ENCODE results near the gene FAM221B.

DNA sequence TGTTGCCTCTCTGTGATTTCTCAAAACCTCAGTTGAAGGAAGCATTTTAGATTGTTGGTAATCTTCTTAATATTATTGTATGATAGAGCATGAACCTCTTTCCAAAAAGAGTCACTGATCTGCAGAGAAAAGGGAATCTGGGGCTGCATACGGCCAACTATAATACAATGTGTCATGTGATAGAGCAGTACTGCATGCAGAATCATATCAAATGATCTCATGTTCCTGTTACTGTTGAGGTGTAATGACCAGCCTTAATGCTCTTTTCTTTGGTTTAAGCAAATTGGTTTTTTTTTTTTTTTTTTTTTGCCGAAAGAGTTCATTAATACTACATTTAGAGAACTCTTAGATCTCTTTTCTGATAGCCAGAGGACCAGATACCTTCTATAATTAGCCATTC is 61.5 kb downstream of the FAM221B start:
- TF ChIP-seq, protein P1, sequence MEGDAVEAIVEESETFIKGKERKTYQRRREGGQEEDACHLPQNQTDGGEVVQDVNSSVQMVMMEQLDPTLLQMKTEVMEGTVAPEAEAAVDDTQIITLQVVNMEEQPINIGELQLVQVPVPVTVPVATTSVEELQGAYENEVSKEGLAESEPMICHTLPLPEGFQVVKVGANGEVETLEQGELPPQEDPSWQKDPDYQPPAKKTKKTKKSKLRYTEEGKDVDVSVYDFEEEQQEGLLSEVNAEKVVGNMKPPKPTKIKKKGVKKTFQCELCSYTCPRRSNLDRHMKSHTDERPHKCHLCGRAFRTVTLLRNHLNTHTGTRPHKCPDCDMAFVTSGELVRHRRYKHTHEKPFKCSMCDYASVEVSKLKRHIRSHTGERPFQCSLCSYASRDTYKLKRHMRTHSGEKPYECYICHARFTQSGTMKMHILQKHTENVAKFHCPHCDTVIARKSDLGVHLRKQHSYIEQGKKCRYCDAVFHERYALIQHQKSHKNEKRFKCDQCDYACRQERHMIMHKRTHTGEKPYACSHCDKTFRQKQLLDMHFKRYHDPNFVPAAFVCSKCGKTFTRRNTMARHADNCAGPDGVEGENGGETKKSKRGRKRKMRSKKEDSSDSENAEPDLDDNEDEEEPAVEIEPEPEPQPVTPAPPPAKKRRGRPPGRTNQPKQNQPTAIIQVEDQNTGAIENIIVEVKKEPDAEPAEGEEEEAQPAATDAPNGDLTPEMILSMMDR (IDR thresholded peaks at IDR 0.05 in 4 of 5, conservative IDR thresholded peaks at IDR 0.05 in 1 of 5): no peak
- no peak for TF ChIP-seq POLR2A (IDR thresholded peaks at IDR 0.05)
